Measurements from ENCODE around the gene IL10RA.
"Not testable (repeated sequence)": the region's sequence is repeated elsewhere in the genome, so short reads cannot be mapped to it uniquely, and the experiment has no call there.

IL10RA gene

DNA sequence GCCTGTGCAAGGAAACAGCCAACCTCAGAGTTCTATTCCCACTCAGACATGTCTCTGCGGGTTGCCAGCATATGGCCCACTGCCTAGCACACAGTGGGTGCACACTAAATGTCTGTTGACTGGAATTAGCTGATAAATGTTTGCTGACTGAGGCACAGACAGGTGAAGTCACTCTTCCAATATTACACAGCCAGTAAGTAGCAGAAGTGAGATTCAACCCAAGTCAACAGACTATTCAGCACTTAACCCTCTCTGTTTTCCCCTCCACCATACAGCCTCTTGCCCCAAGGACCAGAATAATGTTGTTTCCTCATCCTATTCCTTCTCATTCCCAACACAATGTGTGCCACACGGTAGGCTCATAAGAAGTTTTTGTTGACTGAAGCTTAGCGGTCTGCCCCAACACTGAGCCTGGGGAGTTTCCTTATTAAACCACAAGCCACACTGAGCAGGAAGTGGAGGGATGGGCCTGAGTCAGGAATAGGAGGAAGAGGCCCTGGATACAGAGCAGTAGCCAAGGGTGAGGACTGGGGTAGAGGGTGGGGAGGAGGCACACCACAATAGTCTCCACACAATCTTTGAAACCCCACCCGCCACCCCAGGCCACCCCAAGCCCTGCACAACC lies 15.7 kb upstream of the IL10RA start:
- H3K36me3 ChIP-seq, result no peaks in the 10 kb centered on the region
- peak overlapping the region; percentile 70 to 95 (median 86) for H3K4me2 ChIP-seq
- H3K9ac ChIP-seq, result peak overlapping the region in 3 of 11 experiments; percentile 11 to 58 (median 57); a peak in 3 of 22 replicates
- H3K27me3 ChIP-seq, result no peaks in the 10 kb centered on the region
- peak overlapping the region in 6 of 11 experiments; percentile 35 to 71 (median 60); a peak in 10 of 22 replicates for H3K27ac ChIP-seq
- H3K9me3 ChIP-seq (replicated peaks in 1 of 11), result no peaks in the 10 kb centered on the region
- H3K4me1 ChIP-seq, result peaks cover 33 to 82% (median 49%) of the 10 kb centered on the region in 10 experiments
- H3K4me3 ChIP-seq, result peak overlapping the region in 5 of 10 experiments; percentile 2 to 33 (median 12); a peak in 5 of 20 replicates
- H4K20me1 ChIP-seq, result no peaks in the 10 kb centered on the region
- no peak for TF ChIP-seq Cebpa-rat (IDR thresholded peaks at IDR 0.05)

DNA sequence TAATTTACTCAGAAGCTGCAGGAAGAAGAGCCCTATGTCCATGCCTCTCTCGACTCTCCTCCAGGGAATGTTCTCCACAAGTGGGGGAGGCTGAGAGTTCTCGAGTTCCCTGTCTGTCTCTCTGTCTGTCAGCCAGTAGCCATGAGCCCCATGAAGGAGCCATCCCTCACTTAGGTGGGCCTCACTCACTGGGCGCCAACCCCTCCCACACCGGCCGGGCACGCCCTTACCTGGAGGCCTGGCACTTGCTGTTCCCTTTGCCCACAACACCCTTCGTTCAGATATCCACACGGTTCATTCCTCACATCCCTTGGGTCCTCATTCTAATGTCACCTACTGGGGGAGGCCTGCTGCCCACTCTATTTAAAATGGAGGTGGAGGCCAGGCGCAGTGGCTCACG lies 14.2 kb upstream of the IL10RA start:
- H3K9ac ChIP-seq, result no peak overlapping the region
- H3K4me2 ChIP-seq, result peak overlapping the region in 7 of 11 experiments; percentile 21 to 95 (median 88); a peak in 13 of 22 replicates
- H3K27ac ChIP-seq, result peak overlapping the region in 1 of 11 experiments; percentile 11; a peak in 3 of 22 replicates
- H3K4me1 ChIP-seq, result peaks cover 41 to 97% (median 57%) of the 10 kb centered on the region in 10 experiments
- H4K20me1 ChIP-seq, result no peaks in the 10 kb centered on the region
- no peaks in the 10 kb centered on the region for H3K27me3 ChIP-seq
- no peaks in the 10 kb centered on the region for H3K9me3 ChIP-seq (replicated peaks in 1 of 11)
- H3K36me3 ChIP-seq, result no peaks in the 10 kb centered on the region
- TF ChIP-seq Cebpa-rat (IDR thresholded peaks at IDR 0.05), result no peak
- no peak overlapping the region for H3K4me3 ChIP-seq

- Histone ChIP-seq H3K36me3 (no peaks in the 10 kb centered on the region), H3K9ac (0 out of 22 replicates have a peak overlapping the region, but pooled peaks of 1 of the 11 experiments have one; percentile 51), H4K20me1 (no peaks in the 10 kb centered on the region), H3K4me2 (peak overlapping the region; percentile 1 to 95 (median 49); a peak in 18 of 22 replicates), H3K27ac (peak overlapping the region in 4 of 11 experiments; percentile 30 to 58 (median 44); a peak in 5 of 22 replicates), H3K4me1 (peaks cover 48 to 100% (median 65%) of the 10 kb centered on the region in 10 experiments), H3K4me3 (no peak overlapping the region), H3K27me3 (no peaks in the 10 kb centered on the region), H3K9me3 (replicated peaks in 1 of 11) (no peaks in the 10 kb centered on the region)
- TF ChIP-seq Cebpa-rat (IDR thresholded peaks at IDR 0.05), result no peak
Measured at GRCh38 chr11:117972629-117973502, 13.3 kb upstream of the IL10RA start.

DNA sequence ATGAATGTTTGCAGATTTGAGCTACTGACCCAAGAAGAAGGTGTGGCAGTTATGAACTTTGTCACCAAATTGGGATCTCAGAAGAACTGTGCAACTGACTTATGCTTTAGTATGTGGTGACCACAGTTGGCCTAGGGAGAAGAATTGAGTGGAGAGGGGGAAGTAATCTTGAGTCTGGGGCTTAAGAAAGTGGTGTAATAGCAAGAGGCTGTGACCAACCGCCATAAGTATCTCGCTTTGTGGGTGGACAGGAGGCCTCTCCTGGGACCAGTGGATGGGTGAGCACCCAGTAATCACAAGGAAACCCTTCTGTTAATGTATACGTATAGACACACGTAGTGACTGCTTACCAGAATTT lies 12.7 kb upstream of the IL10RA start:
- Histone ChIP-seq H3K36me3 (no peaks in the 10 kb centered on the region), H3K4me1 (peaks cover 48 to 100% (median 69%) of the 10 kb centered on the region in 10 experiments), H3K9ac (no peak overlapping the region), H3K4me2 (peak overlapping the region; percentile 1 to 95 (median 49); a peak in 17 of 22 replicates), H3K4me3 (no peak overlapping the region), H3K27me3 (no peaks in the 10 kb centered on the region), H3K9me3 (replicated peaks in 1 of 11) (no peaks in the 10 kb centered on the region), H4K20me1 (no peaks in the 10 kb centered on the region), H3K27ac (peak overlapping the region in 4 of 11 experiments; percentile 30 to 58 (median 44); a peak in 5 of 22 replicates)
- TF ChIP-seq Cebpa-rat (IDR thresholded peaks at IDR 0.05), result no peak

DNA sequence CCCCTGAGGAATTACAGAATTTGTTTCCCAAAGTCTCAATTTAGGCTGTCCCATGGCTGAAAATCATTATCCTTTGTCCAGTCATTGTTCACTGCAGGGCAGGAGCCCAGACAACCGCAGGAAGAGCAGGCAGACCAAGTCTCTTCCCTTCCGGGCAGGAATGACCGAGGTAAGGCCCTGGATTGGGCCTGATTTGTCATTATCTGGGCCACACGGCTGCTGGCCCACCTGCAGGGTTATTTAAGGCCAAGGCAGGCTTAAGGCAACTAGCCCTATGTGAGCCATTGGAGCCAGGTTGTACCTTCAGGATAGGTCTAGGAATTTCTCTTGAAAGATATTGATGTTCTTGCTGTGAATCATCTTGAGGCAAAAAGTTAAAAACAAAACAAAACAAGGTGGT lies 9.7 kb upstream of the IL10RA start:
- H3K4me3 ChIP-seq, result no peak overlapping the region
- H3K9ac ChIP-seq, result peak overlapping the region in 5 of 11 experiments; percentile 12 to 53 (median 18); a peak in 3 of 22 replicates
- no peaks in the 10 kb centered on the region for H3K27me3 ChIP-seq

GRCh38 chr11:117977029-117977428 lies 9.2 kb upstream of the IL10RA start:
- Histone ChIP-seq H4K20me1 (no peaks in the 10 kb centered on the region), H3K4me1 (peaks cover 36 to 100% (median 60%) of the 10 kb centered on the region in 10 experiments), H3K9me3 (replicated peaks in 1 of 11) (no peaks in the 10 kb centered on the region), H3K4me2 (peak overlapping the region; percentile 24 to 94 (median 73); a peak in 21 of 22 replicates), H3K9ac (peak overlapping the region in 5 of 11 experiments; percentile 12 to 53 (median 18); a peak in 3 of 22 replicates), H3K27ac (peak overlapping the region in 7 of 11 experiments; percentile 16 to 85 (median 64); a peak in 12 of 22 replicates), H3K4me3 (no peak overlapping the region; a peak in 1 of 20 replicates), H3K36me3 (no peaks in the 10 kb centered on the region), H3K27me3 (no peaks in the 10 kb centered on the region)
- TF ChIP-seq Cebpa-rat (IDR thresholded peaks at IDR 0.05), result no peak

More for the DNA sequence above, 9.7 kb upstream of the IL10RA start:
- Histone ChIP-seq H4K20me1 (no peaks in the 10 kb centered on the region), H3K9me3 (replicated peaks in 1 of 11) (no peaks in the 10 kb centered on the region), H3K27ac (peak overlapping the region in 7 of 11 experiments; percentile 15 to 85 (median 64); a peak in 11 of 22 replicates), H3K36me3 (no peaks in the 10 kb centered on the region), H3K4me1 (peaks cover 36 to 100% (median 63%) of the 10 kb centered on the region in 10 experiments), H3K4me2 (peak overlapping the region; percentile 24 to 94 (median 73); a peak in 19 of 22 replicates)
- TF ChIP-seq Cebpa-rat (IDR thresholded peaks at IDR 0.05), result no peak

DNA sequence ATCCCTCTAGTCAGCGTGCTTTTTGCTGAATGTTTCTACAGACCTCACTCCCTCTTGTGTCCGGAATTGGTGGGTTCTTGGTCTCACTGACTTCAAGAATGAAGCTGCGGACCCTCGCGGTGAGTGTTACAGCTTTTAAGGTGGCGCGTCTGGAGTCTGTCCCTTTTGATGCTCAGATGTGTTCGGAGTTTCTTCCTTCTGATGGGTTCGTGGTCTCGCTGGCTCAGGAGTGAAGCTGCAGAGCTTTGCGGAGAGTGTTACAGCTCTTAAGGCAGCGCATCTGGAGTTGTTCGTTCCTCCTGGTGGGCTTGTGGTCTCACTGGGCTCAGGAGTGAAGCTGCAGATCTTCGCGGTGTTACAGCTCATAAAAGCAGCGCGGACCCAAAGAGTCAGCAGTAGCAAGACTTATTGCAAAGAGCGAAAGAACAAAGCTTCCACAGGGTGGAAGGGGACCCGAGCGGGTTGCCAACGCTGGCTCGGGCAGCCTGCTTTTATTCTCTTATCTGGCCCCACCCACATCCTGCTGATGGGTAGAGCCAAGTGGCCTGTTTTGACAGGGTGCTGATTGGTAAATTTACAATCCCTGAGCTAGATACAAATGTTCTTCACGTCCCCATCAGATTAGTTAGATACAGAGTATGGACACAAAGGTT lies 8.5 kb upstream of the IL10RA start:
- peak overlapping the region in 3 of 11 experiments; percentile 17 to 32 (median 28); a peak in 4 of 22 replicates for H3K9ac ChIP-seq
- H3K4me1 ChIP-seq, result peaks cover 34 to 94% (median 56%) of the 10 kb centered on the region in 10 experiments
- H4K20me1 ChIP-seq; H3K4me3 ChIP-seq; H3K27me3 ChIP-seq; H3K36me3 ChIP-seq; H3K9me3 ChIP-seq (replicated peaks in 1 of 11): not testable (repeated sequence)
- H3K27ac ChIP-seq, result peak overlapping the region in 6 of 11 experiments; percentile 38 to 85 (median 75); a peak in 11 of 22 replicates
- peak overlapping the region; percentile 24 to 94 (median 73); a peak in 19 of 22 replicates for H3K4me2 ChIP-seq

DNA sequence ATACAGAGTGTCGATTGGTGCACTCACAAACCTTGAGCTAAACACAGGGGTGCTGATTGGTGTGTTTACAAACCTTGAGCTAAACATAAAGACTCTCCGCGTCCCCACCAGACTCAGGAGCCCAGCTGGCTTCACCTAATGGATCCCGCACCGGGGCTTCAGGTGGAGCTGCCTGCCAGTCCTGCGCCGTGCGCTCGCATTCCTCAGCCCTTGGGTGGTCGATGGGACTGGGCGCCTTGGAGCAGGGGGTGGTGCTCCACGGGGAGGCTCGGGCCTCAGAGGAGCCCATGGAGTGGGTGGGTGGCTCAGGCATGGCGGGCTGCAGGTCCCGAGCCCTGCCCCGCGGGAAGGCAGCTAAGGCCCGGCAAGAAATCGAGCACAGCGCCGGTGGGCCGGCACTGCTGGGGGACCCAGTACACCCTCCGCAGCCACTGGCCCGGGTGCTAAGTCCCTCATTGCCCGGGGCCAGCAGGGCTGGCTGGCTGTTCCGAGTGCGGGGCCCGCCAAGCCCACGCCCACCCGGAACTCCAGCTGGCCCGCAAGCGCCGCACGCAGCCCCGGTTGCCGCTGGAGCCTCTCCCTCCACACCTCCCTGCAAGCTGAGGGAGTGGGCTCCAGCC lies 7.8 kb upstream of the IL10RA start:
- Histone ChIP-seq H3K9ac (peak overlapping the region in 3 of 11 experiments; percentile 62 to 77 (median 74); a peak in 5 of 22 replicates), H3K27ac (peak overlapping the region in 4 of 11 experiments; percentile 56 to 85 (median 84); a peak in 8 of 22 replicates), H3K4me2 (peak overlapping the region in 5 of 11 experiments; percentile 76 to 94 (median 84); a peak in 8 of 22 replicates), H3K4me1 (peaks cover 27 to 94% (median 49%) of the 10 kb centered on the region in 10 experiments)
- H3K27me3 ChIP-seq; H3K4me3 ChIP-seq; H3K36me3 ChIP-seq; H4K20me1 ChIP-seq; H3K9me3 ChIP-seq (replicated peaks in 1 of 11): not testable (repeated sequence)

Data from BLaER1 treated with 17β-estradiol and CSF1 and Interleukin-3, amounts not matched to agents 10 nM and 100 nM (cell line).